ENCODE data around the gene UBA1.
"Not testable (repeated sequence)": the region's sequence is repeated elsewhere in the genome, so short reads cannot be mapped to it uniquely, and the experiment has no call there.

The UBA1 gene

GRCh38 chrX:47244676-47245075, 51.0 kb downstream of the UBA1 start:
- Histone ChIP-seq H3K27me3 (ENCODE audit: insufficient read depth, low read length) (no peaks in the 10 kb centered on the region), H3K9me3 (ENCODE audit: insufficient read depth, low read depth, low read length) (no peaks in the 10 kb centered on the region), H3K36me3 (ENCODE audit: insufficient read depth, low read length) (peaks cover 73% of the 10 kb centered on the region), H3K4me1 (ENCODE audit: insufficient read depth, low read length) (no peaks in the 10 kb centered on the region), H3K27ac (ENCODE audit: low read depth, low read length) (no peak overlapping the region), H3K9ac (ENCODE audit: low read depth, low read length) (no peak overlapping the region), H3K4me3 (ENCODE audit: low read length) (no peak overlapping the region)
- WGBS, result 98% methylated on average over 14 of the region's 16 CpGs

GRCh38 chrX:47245156-47245555, 51.5 kb downstream of the UBA1 start:
- H3K36me3 ChIP-seq (ENCODE audit: insufficient read depth, low read length), result peaks cover 68% of the 10 kb centered on the region
- no peak overlapping the region for H3K27ac ChIP-seq (ENCODE audit: low read depth, low read length)
- H3K4me3 ChIP-seq (ENCODE audit: low read length), result no peak overlapping the region
- no peaks in the 10 kb centered on the region for H3K27me3 ChIP-seq (ENCODE audit: insufficient read depth, low read length)
- H3K9me3 ChIP-seq (ENCODE audit: insufficient read depth, low read depth, low read length), result no peaks in the 10 kb centered on the region
- no peak overlapping the region for H3K9ac ChIP-seq (ENCODE audit: low read depth, low read length)
- 96% methylated on average over 10 of the region's 10 CpGs for WGBS
- no peaks in the 10 kb centered on the region for H3K4me1 ChIP-seq (ENCODE audit: insufficient read depth, low read length)

GRCh38 chrX:47247206-47247998, 53.8 kb downstream of the UBA1 start:
- Histone ChIP-seq H3K4me1 (ENCODE audit: insufficient read depth, low read length) (no peaks in the 10 kb centered on the region), H3K9ac (ENCODE audit: low read depth, low read length) (no peak overlapping the region), H3K27me3 (ENCODE audit: insufficient read depth, low read length) (no peaks in the 10 kb centered on the region), H3K36me3 (ENCODE audit: insufficient read depth, low read length) (peaks cover 46% of the 10 kb centered on the region), H3K27ac (ENCODE audit: low read depth, low read length) (no peak overlapping the region), H3K9me3 (ENCODE audit: insufficient read depth, low read depth, low read length) (no peaks in the 10 kb centered on the region), H3K4me3 (ENCODE audit: low read length) (no peak overlapping the region)
- WGBS, result 94% methylated on average over 21 of the region's 23 CpGs

GRCh38 chrX:47247999-47248320, 54.3 kb downstream of the UBA1 start:
- 87% methylated on average over 11 of the region's 13 CpGs for WGBS
- H3K36me3 ChIP-seq (ENCODE audit: insufficient read depth, low read length), result peaks cover 42% of the 10 kb centered on the region

GRCh38 chrX:47248576-47248975, 54.9 kb downstream of the UBA1 start:
- no peak overlapping the region for H3K27ac ChIP-seq (ENCODE audit: low read depth, low read length)
- no peak overlapping the region for H3K4me3 ChIP-seq (ENCODE audit: low read length)
- H3K4me1 ChIP-seq (ENCODE audit: insufficient read depth, low read length), result no peaks in the 10 kb centered on the region
- H3K9me3 ChIP-seq (ENCODE audit: insufficient read depth, low read depth, low read length), result no peaks in the 10 kb centered on the region
- H3K27me3 ChIP-seq (ENCODE audit: insufficient read depth, low read length), result no peaks in the 10 kb centered on the region
- H3K36me3 ChIP-seq (ENCODE audit: insufficient read depth, low read length), result peaks cover 40% of the 10 kb centered on the region
- H3K9ac ChIP-seq (ENCODE audit: low read depth, low read length), result no peak overlapping the region
- WGBS, result 93% methylated on average over 6 of the region's 6 CpGs

More at GRCh38 chrX:47247999-47248320, 54.3 kb downstream of the UBA1 start:
- Histone ChIP-seq H3K9me3 (ENCODE audit: insufficient read depth, low read depth, low read length) (no peaks in the 10 kb centered on the region), H3K4me1 (ENCODE audit: insufficient read depth, low read length) (no peaks in the 10 kb centered on the region), H3K27ac (ENCODE audit: low read depth, low read length) (no peak overlapping the region), H3K27me3 (ENCODE audit: insufficient read depth, low read length) (no peaks in the 10 kb centered on the region), H3K9ac (ENCODE audit: low read depth, low read length) (no peak overlapping the region), H3K4me3 (ENCODE audit: low read length) (no peak overlapping the region)

GRCh38 chrX:47250017-47250347, 56.4 kb downstream of the UBA1 start:
- Histone ChIP-seq H3K27ac (ENCODE audit: low read depth, low read length) (no peak overlapping the region), H3K9me3 (ENCODE audit: insufficient read depth, low read depth, low read length) (no peaks in the 10 kb centered on the region), H3K27me3 (ENCODE audit: insufficient read depth, low read length) (no peaks in the 10 kb centered on the region), H3K36me3 (ENCODE audit: insufficient read depth, low read length) (peaks cover 26% of the 10 kb centered on the region), H3K9ac (ENCODE audit: low read depth, low read length) (no peak overlapping the region), H3K4me1 (ENCODE audit: insufficient read depth, low read length) (no peaks in the 10 kb centered on the region), H3K4me3 (ENCODE audit: low read length) (no peak overlapping the region)
- 92% methylated on average over 6 of the region's 6 CpGs for WGBS

- H3K4me1 ChIP-seq (ENCODE audit: insufficient read depth, low read length); H3K36me3 ChIP-seq (ENCODE audit: insufficient read depth, low read length); H3K27ac ChIP-seq (ENCODE audit: low read depth, low read length); H3K9ac ChIP-seq (ENCODE audit: low read depth, low read length); H3K9me3 ChIP-seq (ENCODE audit: insufficient read depth, low read depth, low read length); H3K27me3 ChIP-seq (ENCODE audit: insufficient read depth, low read length); H3K4me3 ChIP-seq (ENCODE audit: low read length): not testable (repeated sequence)
- WGBS, result 95% methylated on average over 11 of the region's 12 CpGs
These were observed 64.0 kb downstream of the UBA1 start for GRCh38 chrX:47257620-47258019.
